ENCODE measurements around the gene F2R.
A peak's percentile ranks its signal among the peaks of the same experiment; 100 is the strongest.
"Not testable (repeated sequence)": the region's sequence is repeated elsewhere in the genome, so short reads cannot be mapped to it uniquely, and the experiment has no call there.

F2R gene

DNA sequence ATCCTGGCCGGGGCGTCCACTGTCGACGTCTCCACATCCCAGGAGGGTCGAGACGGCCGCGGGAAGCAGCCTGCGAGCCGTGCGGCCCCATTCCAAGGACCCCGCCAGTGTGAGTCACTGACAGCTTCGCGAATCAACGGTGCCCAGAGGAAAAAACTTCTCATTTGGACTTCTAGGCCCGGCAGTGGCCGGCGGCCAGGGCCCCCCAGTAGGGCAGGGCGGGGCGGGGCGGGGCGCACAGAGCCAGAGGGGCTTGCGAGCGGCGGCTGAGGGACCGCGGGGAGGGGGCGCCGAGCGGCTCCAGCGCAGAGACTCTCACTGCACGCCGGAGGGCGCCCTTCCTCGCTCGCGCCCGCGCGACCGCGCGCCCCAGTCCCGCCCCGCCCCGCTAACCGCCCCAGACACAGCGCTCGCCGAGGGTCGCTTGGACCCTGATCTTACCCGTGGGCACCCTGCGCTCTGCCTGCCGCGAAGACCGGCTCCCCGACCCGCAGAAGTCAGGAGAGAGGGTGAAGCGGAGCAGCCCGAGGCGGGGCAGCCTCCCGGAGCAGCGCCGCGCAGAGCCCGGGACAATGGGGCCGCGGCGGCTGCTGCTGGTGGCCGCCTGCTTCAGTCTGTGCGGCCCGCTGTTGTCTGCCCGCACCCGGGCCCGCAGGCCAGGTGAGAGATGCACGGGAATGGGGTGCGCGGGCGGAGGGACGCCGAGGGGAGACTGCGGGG lies at the start of gene F2R:
Gene F2R, plus strand, starts transcription at position 391 of the 720 bp plus-strand sequence. Its CDS starts 182 bp downstream, at position 573.
- DNase-seq, result peak; percentile 75

DNA sequence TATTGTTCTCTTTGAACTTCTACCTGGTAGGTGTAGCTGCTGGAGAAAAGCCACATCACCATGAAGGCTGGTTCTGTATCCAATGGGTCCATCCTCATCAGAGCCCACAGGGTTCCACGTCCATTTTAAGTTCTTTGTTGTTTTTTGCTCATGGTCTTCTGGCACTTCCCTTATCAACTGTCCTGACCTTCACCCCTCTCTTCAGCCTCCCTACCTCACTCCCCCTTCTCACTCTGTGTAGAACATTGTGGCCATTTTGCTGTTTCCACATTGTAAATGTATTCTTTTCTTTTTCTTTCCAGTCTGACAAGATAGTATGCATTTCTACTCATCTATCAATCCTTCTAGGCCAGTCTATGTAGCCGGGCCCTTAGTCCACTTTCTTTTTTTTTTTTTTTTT lies 48.4 kb upstream of the F2R start:
- DNase-seq, result no peak

DNA sequence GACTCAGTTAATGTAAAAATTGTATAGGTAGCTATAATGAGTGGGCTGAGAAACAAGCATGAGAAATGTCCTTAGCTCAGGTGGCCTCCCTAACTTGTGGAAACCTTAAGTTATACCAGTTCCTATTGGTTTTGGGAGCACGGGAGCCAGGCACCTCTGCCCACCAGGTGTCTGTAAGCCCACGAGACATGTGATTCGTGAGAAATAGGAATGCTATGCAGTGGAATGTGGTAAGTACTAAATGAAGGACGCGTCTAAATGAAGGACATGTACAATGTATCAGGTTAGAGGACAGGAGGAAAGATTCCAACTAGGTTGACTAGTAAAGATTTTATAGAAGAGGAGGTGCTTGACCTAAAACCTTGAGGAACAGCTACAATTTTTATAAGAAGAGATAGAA lies 46.7 kb upstream of the F2R start:
- no peak for DNase-seq

DNA sequence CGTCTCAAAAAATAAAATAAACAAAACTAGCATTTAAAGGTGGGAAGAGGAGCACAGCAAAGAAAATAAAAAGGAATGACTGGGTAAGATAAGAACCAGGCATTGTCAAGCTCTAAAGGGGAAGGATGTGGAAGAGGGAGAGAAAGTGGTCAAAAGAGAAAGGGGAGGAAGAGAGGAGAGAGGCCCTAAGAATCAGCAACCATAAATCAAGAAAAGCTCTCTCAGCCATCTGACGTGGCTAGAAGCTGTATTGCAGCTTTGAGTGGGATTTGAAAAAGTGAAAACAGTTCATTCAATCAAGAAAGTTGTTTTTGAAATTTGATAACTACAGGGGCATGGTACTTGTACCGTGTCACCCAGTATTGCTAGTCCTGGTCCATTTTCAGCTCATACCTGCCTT lies 45.4 kb upstream of the F2R start:
- DNase-seq, result no peak

DNA sequence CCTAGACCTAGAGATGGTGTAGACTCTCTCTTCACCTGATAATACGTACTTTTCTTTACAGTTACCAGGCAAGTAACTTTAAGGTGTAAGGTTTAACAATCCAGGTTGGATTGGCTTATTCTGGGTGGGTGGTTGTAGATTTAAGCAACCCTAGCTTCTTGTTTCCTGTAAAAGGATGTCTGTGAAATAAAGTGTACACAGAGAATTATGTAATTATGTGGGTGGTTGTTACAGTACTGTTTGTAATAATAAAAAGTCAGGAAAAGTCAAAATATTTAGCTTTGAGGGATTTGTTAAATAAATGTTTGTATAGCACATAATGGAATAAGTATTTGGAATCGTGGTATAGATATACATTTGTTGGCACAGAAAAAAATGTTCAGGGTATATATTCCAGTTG lies 43.7 kb upstream of the F2R start:
- no peak for DNase-seq

DNA sequence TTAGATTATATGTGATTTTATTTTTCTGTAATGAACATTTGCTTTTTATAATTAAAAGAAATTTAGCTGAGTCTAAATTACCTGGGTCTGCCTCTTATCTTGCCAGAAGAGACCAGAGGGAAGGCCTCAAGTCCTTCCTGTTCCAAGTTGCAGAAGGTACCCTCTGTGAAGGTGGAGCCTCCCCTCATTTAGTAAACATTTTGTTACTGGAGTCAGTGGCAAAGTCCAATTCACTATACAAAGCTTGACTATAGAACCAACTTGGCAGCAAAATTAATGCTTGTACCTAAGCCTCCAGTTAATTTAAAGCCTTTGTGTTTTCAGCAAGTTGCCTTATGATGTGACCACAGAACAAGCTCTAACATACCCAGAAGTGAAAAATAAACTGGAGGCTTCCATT lies 42.8 kb upstream of the F2R start:
- no peak for DNase-seq

DNA sequence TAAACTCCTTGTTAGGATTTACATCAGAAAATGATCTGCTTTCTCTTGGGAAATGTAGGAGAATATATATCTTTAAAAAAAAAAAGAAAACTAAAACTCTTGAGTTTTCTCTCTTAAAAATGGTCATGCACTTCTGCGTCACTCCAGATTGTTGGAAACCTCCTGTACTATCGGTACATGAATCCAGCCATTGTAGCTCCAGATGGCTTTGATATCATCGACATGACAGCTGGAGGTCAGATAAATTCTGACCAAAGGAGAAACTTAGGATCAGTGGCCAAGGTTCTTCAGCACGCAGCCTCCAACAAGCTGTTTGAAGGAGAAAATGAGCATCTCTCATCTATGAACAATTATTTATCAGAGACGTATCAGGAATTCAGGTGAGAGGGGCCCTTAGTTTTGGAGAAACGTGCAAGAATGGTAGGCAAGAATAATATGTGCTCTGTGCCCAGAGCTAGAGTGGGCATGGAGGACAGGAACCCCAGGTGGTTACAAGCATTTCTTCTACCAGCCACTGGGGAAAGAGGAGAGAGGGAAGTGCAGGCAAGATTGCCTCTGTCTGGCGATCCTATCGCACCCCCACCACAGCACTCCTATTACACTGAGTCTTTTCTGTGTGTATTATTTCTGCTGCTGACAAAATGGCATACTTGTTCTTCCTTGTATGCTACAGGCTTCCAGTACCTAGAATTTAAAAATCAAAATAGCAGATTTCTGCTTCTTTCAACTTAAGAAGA lies 41.4 kb upstream of the F2R start:
- DNase-seq, result no peak

DNA sequence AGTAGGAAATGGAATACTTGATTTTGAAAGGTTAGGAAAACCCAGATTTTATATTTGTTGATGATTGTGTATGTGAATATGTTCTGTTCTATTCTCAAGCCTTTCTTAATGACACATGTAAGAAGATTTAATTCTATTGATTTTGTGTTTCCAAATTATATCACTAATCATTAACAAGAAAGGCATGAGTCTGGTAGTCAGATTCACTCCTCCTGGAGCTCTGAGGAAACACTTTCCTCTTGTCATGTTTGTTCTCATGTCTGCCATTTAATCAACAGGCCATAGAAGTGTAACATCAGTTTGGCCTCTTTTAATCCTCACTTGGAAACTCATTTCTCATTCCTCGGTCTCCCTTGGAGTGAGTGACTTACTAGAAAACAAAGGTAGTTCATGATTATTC lies 40.6 kb upstream of the F2R start:
- no peak for DNase-seq

DNA sequence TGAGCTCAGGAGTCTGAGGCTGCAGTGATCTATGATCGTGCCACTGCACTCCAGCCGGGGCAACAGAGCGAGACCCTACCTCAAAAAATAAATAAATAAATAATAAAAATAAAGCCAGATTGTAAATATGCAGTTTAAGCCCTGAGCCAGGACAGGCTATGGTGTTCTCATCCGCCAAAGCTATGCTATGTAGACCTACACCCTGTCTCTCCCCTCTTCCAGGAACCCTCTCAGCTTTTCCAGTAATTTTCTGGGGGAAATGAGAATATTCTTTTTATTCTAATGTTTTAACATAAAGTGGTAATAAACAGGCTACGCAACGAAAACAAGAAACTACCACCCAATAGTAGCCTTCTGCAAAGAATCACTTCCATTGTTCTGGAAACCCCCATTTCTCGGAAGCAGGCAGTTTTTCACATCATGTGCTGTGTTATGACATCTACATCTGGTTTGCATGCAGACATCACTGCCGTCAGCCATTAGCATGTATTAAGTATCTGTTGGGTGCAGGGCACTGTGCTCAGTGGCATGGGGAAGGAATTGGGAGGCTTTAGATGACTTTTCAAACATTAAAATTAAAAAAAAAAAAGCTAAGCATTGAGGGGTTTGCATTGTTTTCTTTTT lies 38.0 kb upstream of the F2R start:
- no peak for DNase-seq

DNA sequence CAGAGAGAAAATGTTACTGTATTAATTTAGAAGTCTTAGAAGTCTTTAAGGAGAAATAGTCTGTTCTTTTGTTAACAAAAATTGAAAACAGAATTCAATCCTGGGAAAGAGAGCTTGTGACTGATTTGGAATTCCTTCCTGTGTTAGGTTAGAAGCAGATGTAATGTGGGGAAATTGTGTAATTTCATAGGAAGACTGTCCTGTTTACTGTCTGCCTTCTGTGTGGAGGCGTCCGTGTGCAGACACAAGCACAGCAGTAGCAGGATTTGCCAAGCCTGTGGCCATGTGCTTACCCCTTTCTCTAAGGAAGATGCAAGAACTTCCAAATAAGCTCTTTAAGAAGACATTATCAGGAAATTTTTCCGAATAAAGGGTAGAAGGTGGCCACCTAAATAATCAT lies 36.7 kb upstream of the F2R start:
- peak; percentile 54 for DNase-seq

DNA sequence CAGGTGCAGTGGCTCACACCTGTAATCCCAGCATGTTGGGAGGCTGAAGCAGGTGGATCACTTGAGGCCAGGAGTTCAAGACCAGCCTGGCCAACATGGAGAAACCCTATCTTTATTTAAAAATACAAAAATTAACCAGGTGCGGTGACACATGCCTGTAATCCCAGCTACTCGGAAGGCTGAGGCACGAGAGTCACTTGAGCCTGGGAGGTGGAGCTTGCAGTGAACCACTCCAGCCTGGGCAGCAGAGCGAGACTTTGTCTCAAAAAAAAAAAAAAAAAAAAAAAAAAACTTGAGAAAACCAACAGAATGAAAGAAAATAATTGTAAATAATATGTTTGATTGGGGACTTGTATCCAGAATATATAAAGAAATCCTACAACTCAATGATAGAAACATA lies 35.1 kb upstream of the F2R start:
- DNase-seq, result not testable (repeated sequence)

DNA sequence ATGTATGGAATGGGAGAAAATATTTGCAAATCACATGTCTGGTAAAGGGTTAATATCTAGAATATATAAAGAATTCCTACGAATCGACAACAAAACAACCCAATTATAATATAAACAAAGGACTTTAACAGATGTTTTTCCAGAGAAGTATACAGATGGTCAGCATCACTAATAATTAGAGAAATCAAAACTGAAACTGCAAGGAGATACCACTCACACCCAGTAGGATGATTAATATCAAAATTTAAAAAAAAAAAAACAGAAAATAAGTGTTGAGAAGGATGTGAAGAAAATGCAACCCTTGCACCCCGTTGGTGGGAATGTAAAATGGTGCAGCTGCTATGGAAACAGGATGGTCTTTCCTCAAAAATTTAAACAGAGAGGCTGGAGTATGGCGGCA lies 34.6 kb upstream of the F2R start:
- DNase-seq, result no peak

DNA sequence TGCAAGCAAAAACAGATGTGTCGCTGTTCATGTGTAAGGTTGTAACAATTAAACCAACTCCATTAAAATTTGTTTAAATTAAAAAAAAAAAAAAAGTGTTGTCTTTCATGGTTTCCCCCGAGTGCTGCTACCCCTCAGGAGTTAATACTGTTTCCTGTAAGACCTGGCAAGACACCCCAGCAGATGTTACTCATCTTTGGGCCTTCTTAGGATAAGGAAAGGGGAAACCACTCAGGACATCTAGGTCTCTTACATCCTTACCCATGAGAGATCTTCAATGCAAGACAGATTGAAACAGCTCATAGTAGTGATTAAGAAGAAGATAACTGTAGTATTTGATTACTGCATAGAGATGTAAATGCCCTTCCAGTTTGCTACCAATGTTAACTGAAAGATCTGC lies 33.5 kb upstream of the F2R start:
- peak; percentile 29 for DNase-seq

DNA sequence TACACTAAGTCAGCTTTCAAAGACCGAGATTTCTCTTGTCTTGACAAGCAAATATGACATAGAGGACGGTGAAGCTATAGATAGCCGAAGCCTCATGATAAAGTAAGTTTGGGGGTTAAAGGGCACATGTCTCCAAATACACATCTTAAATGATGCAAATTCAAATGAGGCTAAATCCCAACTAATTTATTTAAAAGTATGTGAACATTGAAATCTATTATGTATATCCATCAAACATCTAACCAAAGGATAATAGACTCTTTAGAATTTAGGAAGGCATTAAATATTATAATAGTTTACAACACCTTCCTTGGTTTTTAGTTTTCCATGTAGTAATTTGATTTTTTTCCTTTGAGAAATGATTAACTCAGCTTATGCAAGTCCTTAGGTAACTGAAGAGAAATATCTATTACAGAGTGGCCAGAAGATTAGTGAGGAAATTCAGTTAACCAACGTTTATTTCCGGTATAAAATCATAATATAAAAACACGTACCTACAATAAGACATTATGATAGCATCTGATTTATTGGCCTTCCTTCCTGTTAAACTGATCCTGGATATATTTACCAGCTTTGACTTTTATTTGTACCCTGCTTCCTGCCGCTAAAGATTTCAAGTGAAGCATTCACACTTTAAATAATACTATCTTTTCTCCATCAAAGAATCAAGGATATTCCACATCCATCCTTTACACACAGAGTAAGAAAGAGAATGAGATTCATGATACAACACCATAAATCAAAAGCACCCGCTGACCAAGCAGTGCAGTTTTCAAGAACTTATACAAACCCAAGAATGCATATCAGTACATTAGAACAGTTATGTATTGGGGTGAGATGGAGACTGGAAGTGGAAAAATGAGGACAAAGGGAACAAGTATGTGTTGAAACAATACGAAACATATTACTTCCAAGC lies 31.9 kb upstream of the F2R start:
- no peak for DNase-seq

DNA sequence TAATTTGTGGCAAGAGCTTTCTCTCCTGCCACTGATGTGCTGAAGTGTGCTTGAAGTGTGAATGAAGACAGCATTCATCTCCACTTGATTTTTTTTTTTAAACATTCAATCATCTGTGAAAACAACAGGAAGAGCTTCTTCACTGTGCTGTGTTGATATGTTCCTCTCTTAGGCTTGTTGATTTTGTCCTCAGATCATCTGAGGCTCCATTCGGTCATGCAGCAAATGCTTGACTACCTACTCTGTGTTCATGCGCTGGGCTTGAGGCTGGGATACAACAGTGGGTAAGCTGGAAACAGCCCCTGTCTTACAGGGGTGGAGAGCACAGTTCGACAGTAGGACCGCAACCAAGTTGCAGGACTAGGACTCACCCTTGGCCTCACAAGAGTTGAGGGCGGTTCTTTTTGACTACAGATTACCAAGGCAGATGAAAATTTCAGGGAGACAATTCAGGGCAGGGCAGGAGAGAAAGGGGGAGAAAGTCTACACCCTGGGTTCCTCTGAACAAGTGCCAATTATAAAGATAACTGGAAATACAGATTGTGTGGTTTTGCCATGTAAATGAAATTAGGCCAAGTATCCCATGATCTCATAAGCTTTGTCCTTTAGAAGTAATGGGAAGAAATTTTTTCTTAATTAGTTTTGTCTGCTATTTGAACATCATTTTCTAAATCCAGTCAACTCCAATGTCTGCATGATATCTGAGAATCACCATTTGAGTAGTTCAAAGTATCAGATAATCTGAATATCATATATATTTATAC lies 31.0 kb upstream of the F2R start:
- DNase-seq, result peak; percentile 30

DNA sequence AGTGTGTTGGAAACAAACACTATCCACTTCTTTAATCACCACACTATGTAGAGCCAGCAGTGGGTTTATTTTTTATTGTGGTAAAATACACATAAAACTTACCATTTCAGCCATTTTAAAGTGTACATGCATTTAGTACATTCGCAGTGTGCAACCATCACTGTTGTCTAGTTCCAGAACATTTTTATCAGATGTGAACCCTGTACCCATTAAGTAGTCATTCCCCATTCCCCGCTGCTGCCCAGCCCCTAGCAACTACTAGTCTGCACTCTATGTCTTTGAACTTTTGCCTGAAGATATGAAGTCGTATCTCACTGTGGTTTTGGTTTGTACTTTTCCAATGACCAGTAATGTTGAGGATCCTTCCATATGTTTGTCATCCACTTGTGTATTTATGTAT lies 30.2 kb upstream of the F2R start:
- DNase-seq, result no peak

DNA sequence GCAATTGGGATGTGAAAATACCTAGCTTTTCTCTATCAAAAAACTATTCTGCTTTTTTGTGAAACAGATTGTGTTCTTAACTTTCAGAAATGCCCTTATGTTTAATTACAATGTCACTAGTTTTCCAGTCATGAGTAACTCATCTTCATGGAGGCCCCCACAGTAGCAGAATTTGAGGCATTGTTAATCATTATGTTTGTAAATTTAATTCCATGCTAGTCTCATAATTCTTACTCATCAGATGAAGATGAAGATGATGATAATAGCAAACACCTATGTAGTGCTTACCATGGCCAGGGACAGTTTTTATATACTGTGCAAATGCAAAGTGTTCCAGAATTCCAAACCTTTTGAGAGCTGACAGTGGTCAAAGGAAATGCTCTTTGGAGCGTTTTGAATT lies 27.7 kb upstream of the F2R start:
- DNase-seq, result no peak

DNA sequence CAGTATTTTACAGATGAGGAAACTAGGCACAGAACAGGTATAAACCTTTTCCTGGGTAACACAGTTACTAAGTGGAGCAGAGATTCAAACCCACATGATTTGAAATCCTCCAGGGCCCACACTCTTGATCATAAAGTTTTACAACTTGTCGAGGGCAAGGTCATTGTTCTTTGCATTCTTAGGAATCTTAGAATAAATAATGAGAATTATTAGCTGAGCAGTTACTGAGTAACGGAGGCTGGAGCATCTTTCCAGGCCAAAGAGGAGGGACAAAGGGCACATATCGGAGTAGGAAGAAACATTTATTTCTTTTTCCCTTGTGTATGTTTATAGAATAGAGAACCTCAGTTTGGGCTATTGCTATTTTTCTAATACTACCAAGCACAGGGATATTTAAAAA lies 27.1 kb upstream of the F2R start:
- DNase-seq, result peak; percentile 73

DNA sequence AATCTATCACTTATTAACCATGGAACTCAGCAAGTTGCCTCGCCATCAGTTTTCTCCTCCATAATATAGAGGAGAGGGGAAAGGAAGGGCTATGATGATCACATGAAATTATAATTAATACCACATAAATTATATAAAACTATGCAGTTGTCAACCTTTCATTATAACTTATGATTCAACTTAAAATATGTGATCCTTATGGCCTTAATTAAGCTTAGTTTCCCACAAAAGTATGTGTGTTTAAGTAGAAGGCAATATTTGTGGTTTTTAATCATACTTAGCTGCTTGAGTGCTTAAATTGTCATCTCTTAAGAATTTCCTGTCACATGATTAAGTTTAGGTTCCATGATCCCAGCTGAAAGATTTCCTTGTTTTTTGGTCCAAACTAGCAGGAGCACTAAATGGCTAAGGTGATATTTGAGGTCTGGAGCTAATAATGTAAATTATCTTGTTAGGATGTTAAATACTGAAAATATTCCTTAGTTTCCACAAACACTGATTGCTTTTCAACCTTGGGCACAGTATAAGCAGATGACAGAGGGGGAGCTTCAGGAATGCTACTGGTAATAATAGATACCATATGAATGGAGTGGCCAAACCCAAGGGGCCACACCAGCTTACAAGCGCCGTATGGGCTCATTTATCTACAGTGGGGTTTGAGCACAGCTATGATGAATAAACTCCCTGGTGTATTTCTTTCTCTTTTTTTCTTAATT lies 26.4 kb upstream of the F2R start:
- DNase-seq, result peak; percentile 99

DNA sequence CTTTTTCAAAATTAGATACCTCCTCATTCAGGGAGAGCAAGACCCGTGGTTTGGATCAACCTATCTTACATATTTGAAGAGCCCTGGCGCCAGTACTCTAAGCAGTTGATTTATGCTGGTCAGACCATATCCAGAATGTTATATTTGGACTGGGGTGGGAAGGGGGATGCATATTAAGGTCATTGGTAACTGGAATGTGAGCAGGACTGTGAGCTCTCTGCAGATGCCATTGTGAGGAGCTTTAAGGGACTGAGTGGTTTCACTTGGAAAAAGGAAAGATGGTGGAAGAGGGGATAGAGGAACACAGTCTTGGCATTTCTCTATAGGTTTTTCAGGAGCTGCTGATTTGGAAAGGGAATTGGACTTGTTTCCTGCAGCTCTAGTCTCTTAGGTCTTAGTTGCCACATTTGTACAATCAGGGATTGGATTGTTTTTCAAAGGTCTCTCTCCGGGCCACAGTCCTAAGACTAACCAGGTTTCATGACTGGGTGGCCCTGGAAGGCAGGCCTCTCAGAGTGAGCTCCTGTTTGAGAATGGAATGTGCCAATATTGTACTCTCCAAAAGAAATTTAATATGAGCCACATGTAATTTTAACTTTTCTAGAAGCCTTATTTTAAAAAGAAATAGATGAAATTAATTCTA lies 25.8 kb upstream of the F2R start:
- no peak for DNase-seq
